Keratinocyte (primary cell): Measurements from ENCODE around the gene TMBIM1. TPM values are rescaled to one million over a fixed set of nuclear protein-coding genes. Genes with fewer than 3 reads are reported as not detected.

Experiments used
- DNase-seq: peaks from one replicate; pipeline ENCODE4 v3.0.0-alpha.2; 2011; ENCODE audit warnings: low read depth, missing footprints, low spot score
- FAIRE-seq: peaks from 2 replicates; lab custom pipeline; 2011; peaks lifted over from hg19 to GRCh38; lab: Jason Lieb, UNC
- H2AFZ ChIP-seq: 2 replicates; pipeline ENCODE4 v1.6.0; 2012; ENCODE audit warnings: low read length, control low read depth, inconsistent platforms; ENCODE audit not compliant: control insufficient read depth
- H3K27ac ChIP-seq: 2 replicates; pipeline ENCODE4 v1.5.1; 2011; ENCODE audit warnings: low read length; ENCODE audit not compliant: control insufficient read depth, insufficient read depth
- H3K27me3 ChIP-seq: 3 replicates; pipeline ENCODE4 v1.6.0; 2011; ENCODE audit warnings: low read length; ENCODE audit not compliant: control insufficient read depth, insufficient read depth; ENCODE audit errors: extremely low read depth
- H3K36me3 ChIP-seq, 2 experiments: 2 replicates in 1 of 2; 3 replicates in 1 of 2; pipeline ENCODE4 v1.5.1; 2011; ENCODE audit warnings: low read length in 2 of 2, mild to moderate bottlenecking in 1 of 2; ENCODE audit not compliant: control insufficient read depth in 2 of 2, insufficient read depth in 2 of 2; ENCODE audit errors: extremely low read depth in 1 of 2
- H3K4me1 ChIP-seq: 3 replicates; pipeline ENCODE4 v1.5.1; 2011; ENCODE audit warnings: low read length; ENCODE audit not compliant: control insufficient read depth, insufficient read depth; ENCODE audit errors: extremely low read depth
- H3K4me2 ChIP-seq: 3 replicates; pipeline ENCODE4 v1.6.0; 2011; ENCODE audit warnings: low read depth, low read length; ENCODE audit not compliant: control insufficient read depth, insufficient read depth; ENCODE audit errors: extremely low read depth
- H3K4me3 ChIP-seq, 3 experiments: fragments of 200-600 bp in 1 of 3; sonication (generic) in 1 of 3; 2 replicates in 2 of 3; 3 replicates in 1 of 3; pipeline ENCODE4 v1.5.1; 2011 to 2016; ENCODE audit warnings: low read length in 3 of 3, mild to moderate bottlenecking in 3 of 3, control low read depth in 2 of 3, inconsistent platforms in 1 of 3, low read depth in 1 of 3, mixed read lengths in 1 of 3, mixed run types in 1 of 3, moderate library complexity in 1 of 3; ENCODE audit not compliant: control insufficient read depth in 2 of 3, insufficient read depth in 2 of 3; ENCODE audit errors: extremely low read depth in 1 of 3
- H3K79me2 ChIP-seq: 2 replicates; pipeline ENCODE4 v1.6.0; 2012; ENCODE audit warnings: low read length; ENCODE audit not compliant: control insufficient read depth, insufficient read depth
- H3K9ac ChIP-seq: 3 replicates; pipeline ENCODE4 v1.6.0; 2011; ENCODE audit warnings: low read length; ENCODE audit not compliant: control insufficient read depth, insufficient read depth; ENCODE audit errors: extremely low read depth
- H3K9me1 ChIP-seq: 3 replicates; pipeline ENCODE4 v1.6.0; 2011; ENCODE audit warnings: low read length; ENCODE audit not compliant: control insufficient read depth, insufficient read depth; ENCODE audit errors: extremely low read depth
- H3K9me3 ChIP-seq: 2 replicates; pipeline ENCODE4 v1.5.1; 2012; ENCODE audit warnings: low read depth, low read length; ENCODE audit not compliant: control insufficient read depth
- H4K20me1 ChIP-seq: 3 replicates; pipeline ENCODE4 v1.6.0; 2011; ENCODE audit warnings: low read length; ENCODE audit not compliant: control insufficient read depth, insufficient read depth; ENCODE audit errors: extremely low read depth
- CTCF ChIP-seq, 3 experiments: IDR thresholded peaks in 1 of 3; conservative IDR thresholded peaks in 1 of 3; optimal IDR thresholded peaks in 1 of 3; 2 replicates in 2 of 3; 3 replicates in 1 of 3; pipeline versions ENCODE3 to v1.5.1; 2011; ENCODE audit warnings: low read length in 3 of 3, mild to moderate bottlenecking in 3 of 3, moderate library complexity in 2 of 3, control low read depth in 1 of 3, inconsistent platforms in 1 of 3; ENCODE audit not compliant: insufficient read depth in 2 of 3; ENCODE audit errors: extremely low read depth in 1 of 3
- EZH2 ChIP-seq: IDR thresholded peaks from one replicate; pipeline ENCODE4 v1.6.1; 2012; ENCODE audit warnings: inconsistent platforms, mild to moderate bottlenecking, low read length, moderate library complexity
- dilution Hi-C: fragments of 300-500 bp; cut with MboI; formaldehyde crosslinking; loops from one replicate; pipeline ENCODE4 v1.7.0; 2020; ENCODE audit warnings: low sequenced_read_pairs; ENCODE audit not compliant: extremely low pct_ligation_motif_present
- polyA plus RNA-seq, 5 experiments: library from polyadenylated mRNA; depleted of rRNA in 3 of 5; stranded (reverse) in 3 of 5; stranded (forward) in 1 of 5; unstranded in 1 of 5; fragments of >200 nt; gene quantifications; 1 replicate in 1 of 5; 2 replicates in 3 of 5; 3 replicates in 1 of 5; pipeline versions ENCODE4 v1.2.1 to v1.2.3, GENCODE V29; 2011 to 2012; ENCODE audit warnings: missing spikeins in 2 of 5, low read depth in 1 of 5, low replicate concordance in 1 of 5

TMBIM1 gene
- polyA plus RNA-seq, 1 donor (not counting 4 experiments of a cell fraction or from before 2014, with no cell fraction given) = 609 TPM

- dilution Hi-C loops = no loop called here
- H3K4me1 ChIP-seq = peaks cover 3% of the 10 kb centered on the region
- FAIRE-seq (no peak), DNase-seq (no peak)
- TF ChIP-seq CTCF (optimal IDR thresholded peaks at IDR 0.05 in 1 of 3, IDR thresholded peaks at IDR 0.05 in 1 of 3, conservative IDR thresholded peaks at IDR 0.05 in 1 of 3; ENCODE audit: extremely low read depth in 1 of 3, insufficient read depth in 2 of 3, low read length in 3 of 3) (no peak), EZH2 (no peak)
- H3K36me3 ChIP-seq = peaks cover 22% of the 10 kb centered on the region in 2 experiments
- H2AFZ ChIP-seq = no peak overlapping the region
- H3K9me1 ChIP-seq = no peaks in the 10 kb centered on the region
- no peak overlapping the region for H3K27ac ChIP-seq
- H3K9ac ChIP-seq = no peak overlapping the region
- no peaks in the 10 kb centered on the region for H3K79me2 ChIP-seq
- H4K20me1 ChIP-seq = peaks cover 9% of the 10 kb centered on the region
- H3K9me3 ChIP-seq = no peaks in the 10 kb centered on the region
- no peak overlapping the region for H3K4me3 ChIP-seq
- no peaks in the 10 kb centered on the region for H3K27me3 ChIP-seq
- H3K4me2 ChIP-seq = no peak overlapping the region
Observed at GRCh38 chr2:218261423-218262236, 30.7 kb downstream of the TMBIM1 start.

GRCh38 chr2:218260742-218261422, 31.4 kb downstream of the TMBIM1 start, which contains the start of gene GPBAR1:
GPBAR1 (plus strand) TSS chr2:218261015; CDS start chr2:218262725, 1,710 bp downstream.
- Histone ChIP-seq H3K27me3 (no peaks in the 10 kb centered on the region), H3K36me3 (peaks cover 15 to 16% of the 10 kb centered on the region in 2 experiments), H3K9me1 (no peaks in the 10 kb centered on the region), H3K4me3 (no peak within 1 kb of the TSS), H2AFZ (no peak within 1 kb of the TSS), H3K79me2 (no peaks in the 10 kb centered on the region), H3K4me2 (no peak within 1 kb of the TSS), H3K27ac (no peak within 1 kb of the TSS), H4K20me1 (peaks cover 9% of the 10 kb centered on the region), H3K4me1 (peaks cover 3% of the 10 kb centered on the region), H3K9ac (no peak within 1 kb of the TSS), H3K9me3 (no peaks in the 10 kb centered on the region)
- no peak for DNase-seq
- no peak for TF ChIP-seq CTCF (optimal IDR thresholded peaks at IDR 0.05 in 1 of 3, IDR thresholded peaks at IDR 0.05 in 1 of 3, conservative IDR thresholded peaks at IDR 0.05 in 1 of 3; ENCODE audit: extremely low read depth in 1 of 3, insufficient read depth in 2 of 3, low read length in 3 of 3)
- TF ChIP-seq EZH2 = no peak
- FAIRE-seq = no peak
- dilution Hi-C loops = no loop called here
